C1 segment of cervical spinal cord (tissue), 14 donors: Measurements from ENCODE around the gene ZNF562.
"Not testable (repeated sequence)": the region's sequence is repeated elsewhere in the genome, so short reads cannot be mapped to it uniquely, and the experiment has no call there.

Experiments used
- DNase-seq, 14 donors: peaks; one replicate each; lab custom pipeline; 2025; lab: John Stamatoyannopoulos, UW

ZNF562 gene

GRCh38 chr19:9674663-9675357, at the start of gene ZNF562:
ZNF562 (minus strand) TSS chr19:9675100; CDS start chr19:9660744, 14,356 bp downstream.
- peak; percentile 40 to 91 (median 80) for DNase-seq

DNA sequence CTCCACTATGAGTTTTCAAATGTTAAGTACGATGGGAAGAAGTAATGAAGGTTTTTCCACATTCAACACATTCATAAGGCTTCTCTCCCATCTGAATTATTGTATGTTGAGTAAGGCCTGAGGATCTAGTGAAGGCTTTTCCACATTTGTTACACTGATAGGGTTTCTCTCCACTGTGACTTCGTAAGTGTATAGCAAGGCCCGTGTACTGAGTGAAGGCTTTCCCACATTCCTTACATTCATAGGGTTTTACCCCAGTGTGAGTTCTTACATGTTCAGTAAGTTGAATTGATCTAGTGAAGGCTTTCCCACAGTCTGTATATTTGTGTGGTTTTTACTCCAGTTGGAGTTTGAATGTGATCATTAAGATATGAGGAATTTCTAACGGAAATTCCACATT, 49.3 kb upstream of the ZNF562 start:
- DNase-seq, result no peak

DNA sequence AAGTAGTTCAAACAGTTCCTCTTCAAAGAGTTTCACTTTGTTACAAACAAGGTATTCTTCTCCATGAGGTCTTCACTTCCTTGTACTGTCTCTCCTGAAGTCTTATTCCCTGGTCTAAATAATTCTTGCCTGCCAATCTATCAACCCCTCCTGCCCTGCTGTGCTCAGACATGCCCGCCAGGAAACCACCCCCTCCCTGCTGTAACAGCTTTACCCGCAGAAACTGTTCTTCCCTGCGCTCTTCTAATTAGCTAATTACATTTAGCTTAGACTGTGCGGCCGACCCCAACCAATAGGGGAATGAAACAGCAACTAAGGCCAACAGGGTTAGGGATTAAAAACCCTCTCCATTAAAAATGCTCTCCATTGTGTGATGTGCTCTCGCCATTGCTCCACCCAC, 47.0 kb upstream of the ZNF562 start:
- no peak for DNase-seq

GRCh38 chr19:9720541-9720940, 45.6 kb upstream of the ZNF562 start:
- no peak for DNase-seq

DNA sequence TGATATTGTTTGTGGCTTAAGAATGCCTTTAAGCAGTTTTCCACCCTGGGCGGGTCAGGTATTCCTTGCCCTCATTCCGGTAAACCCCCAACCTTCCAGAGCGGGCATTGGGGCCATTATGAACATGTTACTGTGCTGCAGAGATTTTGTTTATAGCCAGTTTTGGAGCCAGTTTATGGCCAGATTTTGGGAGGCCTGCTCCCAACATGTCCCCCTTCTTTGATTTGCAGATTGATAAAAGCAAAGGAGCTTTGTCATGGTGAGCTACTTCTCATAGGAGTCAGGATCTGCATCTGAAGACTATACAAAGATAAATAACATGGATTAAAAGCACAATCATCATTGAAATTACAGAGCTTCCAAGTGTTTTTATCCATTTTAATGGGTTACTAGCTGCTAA, 36.9 kb upstream of the ZNF562 start:
- no peak for DNase-seq

DNA sequence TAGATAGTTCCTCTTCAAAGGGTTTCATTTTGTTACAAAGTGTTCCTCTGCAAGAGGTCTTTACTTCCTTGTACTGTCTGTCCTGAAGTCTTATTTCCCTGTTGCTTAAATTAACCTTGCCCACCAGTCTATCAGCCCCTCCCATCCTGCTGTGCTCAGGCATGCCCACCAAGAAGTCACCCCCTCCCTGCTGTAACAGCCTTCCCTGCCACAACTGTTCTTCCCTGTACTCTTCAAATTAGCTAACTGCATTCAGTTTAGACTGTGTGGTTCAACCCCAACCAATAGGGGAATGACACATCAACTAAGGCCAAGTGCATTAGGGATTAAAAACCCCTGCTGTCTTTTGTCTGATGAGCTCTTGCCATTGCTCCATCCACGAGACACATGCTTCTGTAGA, 34.4 kb upstream of the ZNF562 start:
- DNase-seq, result peak in 7 of 14 donors; percentile 5 to 32 (median 16)

DNA sequence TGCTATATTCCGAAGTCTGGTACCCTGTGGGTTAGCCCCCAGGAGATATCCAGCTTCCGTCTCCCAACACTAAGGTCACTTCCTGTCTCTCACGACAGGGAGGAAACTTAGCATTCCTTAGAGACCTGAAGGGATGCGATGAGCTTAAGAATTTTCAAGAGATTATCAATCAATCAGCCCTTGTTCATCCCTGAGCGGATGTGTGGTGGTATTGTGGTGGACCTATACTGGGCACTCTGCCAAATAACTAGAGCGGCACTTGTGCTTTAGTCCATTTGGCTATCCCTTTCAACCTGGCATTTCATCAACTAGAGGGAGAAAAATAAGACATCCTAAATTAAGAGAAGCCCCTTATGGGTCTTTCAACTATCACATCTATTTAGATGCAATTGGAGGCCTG, 30.9 kb upstream of the ZNF562 start:
- DNase-seq, result no peak

GRCh38 chr19:9702186-9702585, 27.3 kb upstream of the ZNF562 start:
- no peak for DNase-seq

DNA sequence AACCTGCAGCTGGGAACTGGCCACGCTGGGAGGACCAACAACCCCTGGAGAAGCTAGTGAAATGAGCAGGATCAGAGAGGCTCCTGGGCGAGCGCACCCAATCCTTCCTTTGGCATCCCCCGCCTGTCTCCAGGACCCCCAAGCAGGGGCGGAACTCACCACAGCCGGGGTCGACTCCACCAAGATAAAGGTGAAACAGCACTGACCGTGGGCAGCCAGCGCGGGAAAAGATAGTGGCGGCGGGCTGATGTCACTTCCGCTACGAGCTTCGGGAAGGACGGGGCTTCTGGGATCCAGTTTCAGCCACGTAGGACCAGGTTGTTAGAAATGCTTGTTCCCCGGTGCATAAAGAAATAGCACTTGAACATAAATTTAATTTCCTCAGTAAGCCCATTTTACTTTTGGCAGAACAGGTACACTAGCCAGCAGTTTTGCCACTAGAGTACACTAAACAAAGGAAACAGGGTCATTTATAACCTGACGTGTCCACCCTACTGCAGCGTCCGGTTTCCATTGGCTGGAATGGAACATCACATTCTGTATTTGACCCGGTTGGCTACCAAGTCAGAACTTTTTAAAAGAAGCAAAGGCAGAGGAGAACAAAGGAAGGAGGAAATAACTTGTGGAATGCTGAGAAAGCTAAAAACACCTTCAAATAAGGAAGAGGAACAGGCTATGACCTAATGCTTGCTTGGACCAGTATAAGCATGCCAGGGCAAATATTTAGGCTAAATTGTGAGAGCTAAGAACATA, 25.5 kb upstream of the ZNF562 start:
- peak in 1 of 14 donors; percentile 9 for DNase-seq

- not testable (repeated sequence) for DNase-seq
Measured at GRCh38 chr19:9690301-9690700, 15.4 kb upstream of the ZNF562 start.

GRCh38 chr19:9679996-9680395, 5.1 kb upstream of the ZNF562 start:
- DNase-seq, result not testable (repeated sequence)

DNA sequence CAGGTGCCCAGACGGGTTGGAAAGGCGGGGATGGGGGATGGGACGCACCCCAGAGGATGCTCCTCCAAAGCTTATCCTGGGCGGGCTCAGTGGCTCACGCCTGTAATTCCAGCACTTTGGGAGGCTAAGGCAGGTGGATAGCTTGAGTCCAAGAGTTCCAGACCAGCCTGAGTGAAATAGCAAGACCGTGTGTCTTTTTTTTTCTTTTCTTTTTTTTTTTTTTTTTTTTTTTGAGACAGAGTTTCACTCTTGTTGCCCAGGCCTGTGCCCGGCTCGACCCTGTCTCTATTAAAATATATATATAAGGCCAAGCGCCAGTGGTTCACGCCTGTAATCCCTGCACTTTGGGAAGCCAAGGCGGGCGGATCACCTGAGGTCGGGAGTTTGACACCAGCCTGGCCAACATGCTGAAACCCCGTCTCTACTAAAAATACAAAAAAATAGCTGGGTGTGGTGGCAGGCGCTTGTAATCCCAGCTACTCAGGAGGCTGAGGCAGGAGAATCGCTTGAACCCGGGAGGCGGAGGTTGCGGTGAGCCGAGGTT, 530 bp upstream of the ZNF562 start:
- not testable (repeated sequence) for DNase-seq

GRCh38 chr19:9673912-9674662, 813 bp downstream of the ZNF562 start:
- peak in 1 of 14 donors; percentile 0 for DNase-seq

DNA sequence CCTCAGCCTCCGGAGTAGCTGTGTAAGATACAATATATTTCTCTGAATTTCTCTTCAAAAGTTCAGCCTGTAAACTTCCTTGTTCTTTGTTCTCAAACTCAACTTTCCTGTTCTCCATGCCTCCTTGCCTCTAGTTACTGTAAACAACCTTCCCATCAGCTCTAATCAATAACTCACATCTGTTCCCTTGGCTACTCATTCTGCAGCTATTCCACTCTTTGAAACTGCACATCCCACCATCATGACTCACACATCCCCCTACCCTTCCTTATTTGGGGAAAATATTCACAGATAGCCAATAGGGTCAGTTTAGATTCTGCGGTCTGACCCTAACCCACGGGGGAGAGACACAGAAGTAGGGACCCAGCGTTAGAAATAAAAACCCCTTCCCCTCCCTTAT, 2.0 kb downstream of the ZNF562 start:
- no peak for DNase-seq

GRCh38 chr19:9671655-9672054, 3.2 kb downstream of the ZNF562 start:
- DNase-seq, result no peak

DNA sequence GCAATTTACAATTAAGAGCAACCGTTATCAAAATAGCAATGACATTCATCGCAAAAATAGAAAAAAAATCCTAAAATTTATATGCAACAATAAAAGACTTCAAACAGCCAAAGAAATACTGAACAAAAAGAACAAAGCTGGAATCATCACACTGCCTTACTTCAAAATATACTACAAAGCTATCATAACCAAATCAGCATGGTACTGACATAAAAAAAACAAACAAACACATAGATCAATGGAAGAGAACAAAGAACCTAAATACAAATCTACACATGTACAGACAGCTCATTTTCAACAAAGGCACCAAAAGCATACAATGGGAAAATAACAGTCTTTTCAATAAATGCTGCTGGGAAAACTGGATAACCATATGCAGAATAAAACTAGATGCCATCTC, 6.4 kb downstream of the ZNF562 start:
- DNase-seq, result no peak

DNA sequence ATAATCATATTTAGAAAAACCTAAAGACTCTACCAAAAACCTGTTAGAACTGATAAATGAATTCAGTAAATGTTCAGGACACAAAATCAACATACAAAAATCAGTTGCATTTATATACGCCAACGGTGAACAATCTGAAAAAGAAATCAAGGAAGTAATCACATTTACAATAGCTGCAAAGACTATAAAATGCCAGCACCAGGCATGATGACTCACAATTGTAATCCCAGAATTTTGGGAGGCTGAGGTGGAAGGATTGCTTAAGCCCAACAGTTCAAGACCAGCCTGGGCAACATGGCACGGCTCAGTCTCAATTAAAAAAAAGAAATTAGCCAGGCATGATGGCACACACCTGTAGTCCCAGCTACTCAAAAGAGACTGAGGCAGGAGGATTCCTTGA, 7.0 kb downstream of the ZNF562 start:
- no peak for DNase-seq

DNA sequence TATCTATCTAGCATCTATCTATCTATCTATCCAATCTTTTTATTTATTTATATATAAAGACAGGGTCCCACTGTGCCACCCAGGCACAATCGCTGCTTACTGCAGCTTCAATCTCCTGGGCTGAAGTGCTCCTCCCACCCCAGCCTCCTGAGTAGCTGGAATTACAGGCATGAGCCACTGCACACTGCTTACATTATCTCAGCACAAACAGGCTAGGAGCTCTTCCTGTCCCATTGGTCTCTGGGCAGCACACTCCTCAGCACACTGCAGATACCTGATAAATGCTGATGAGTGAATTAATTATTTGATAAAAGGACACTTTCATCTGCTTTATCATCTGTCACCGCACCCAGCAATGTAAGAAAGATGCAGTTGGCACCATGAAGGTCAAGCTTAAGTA, 16.1 kb downstream of the ZNF562 start:
- no peak for DNase-seq

DNA sequence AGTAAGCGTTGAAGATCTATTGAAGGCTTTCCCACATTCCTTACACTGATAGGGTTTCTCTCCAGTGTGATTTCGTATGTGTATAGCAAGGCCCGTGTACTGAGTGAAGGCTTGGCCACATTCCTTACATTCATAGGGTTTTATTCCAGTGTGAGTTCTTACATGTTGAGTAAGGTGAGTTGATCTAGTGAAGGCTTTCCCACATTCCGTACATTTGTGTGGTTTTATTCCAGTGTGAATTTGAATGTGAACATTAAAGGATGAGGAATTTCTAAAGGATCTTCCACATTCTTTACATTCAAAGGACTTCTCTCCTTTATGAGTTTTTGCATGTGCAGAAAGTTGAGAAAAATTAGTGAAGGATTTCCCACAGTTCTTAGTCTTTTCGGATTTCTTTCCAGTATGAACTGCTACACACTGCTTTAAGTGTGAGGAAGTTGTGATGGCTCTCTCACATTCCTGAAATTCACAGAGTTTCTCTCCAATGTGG, 21.8 kb downstream of the ZNF562 start:
- not testable (repeated sequence) for DNase-seq

DNA sequence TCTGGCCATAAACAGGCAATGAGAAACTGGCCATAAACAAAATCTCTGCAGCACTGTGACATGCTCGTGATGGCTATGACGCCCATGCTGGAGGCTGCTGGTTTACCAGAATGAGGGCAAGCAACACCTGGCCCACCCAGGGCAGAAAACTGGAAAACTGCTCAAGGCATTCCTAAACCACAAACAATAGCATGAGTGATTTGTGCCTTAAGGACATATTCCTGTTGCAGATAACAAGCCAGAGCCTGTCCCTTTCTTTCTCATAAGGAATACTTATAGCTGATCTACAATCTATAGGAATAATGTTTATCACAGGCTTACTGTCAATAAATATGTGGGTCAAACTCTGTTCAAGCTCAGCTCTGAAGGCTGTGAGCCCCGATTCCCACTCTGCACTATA, 23.4 kb downstream of the ZNF562 start:
- not testable (repeated sequence) for DNase-seq

DNA sequence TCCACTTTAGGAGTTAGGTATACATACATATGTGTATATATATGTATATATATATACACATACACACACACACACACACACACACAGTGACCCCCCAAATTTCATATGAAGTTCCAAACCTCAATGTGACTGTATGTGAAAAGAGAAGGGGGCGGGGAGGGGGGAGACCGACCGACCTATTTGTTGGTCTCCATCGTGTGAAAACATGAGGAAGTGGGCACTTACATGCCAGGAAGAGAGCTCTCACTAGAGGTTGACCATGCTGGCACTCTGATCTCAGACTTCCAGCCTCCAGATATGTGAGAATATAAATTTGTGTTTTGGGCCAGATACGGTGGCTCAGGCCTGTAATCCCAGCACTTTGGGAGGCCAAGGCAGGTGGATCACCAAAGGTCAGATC, 24.6 kb downstream of the ZNF562 start:
- no peak for DNase-seq

GRCh38 chr19:9645472-9645871, 29.4 kb downstream of the ZNF562 start:
- no peak for DNase-seq
